ENCODE measurements around the gene MSANTD3.
A peak's percentile ranks its signal among the peaks of the same experiment; 100 is the strongest.
"Not testable (repeated sequence)": the region's sequence is repeated elsewhere in the genome, so short reads cannot be mapped to it uniquely, and the experiment has no call there.

The MSANTD3 gene, protein sequence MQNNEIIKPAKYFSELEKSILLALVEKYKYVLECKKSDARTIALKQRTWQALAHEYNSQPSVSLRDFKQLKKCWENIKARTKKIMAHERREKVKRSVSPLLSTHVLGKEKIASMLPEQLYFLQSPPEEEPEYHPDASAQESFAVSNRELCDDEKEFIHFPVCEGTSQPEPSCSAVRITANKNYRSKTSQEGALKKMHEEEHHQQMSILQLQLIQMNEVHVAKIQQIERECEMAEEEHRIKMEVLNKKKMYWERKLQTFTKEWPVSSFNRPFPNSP
- 7.4 to 8.5 (median 7.7) reads per million in 3 donors for total RNA-seq

DNA sequence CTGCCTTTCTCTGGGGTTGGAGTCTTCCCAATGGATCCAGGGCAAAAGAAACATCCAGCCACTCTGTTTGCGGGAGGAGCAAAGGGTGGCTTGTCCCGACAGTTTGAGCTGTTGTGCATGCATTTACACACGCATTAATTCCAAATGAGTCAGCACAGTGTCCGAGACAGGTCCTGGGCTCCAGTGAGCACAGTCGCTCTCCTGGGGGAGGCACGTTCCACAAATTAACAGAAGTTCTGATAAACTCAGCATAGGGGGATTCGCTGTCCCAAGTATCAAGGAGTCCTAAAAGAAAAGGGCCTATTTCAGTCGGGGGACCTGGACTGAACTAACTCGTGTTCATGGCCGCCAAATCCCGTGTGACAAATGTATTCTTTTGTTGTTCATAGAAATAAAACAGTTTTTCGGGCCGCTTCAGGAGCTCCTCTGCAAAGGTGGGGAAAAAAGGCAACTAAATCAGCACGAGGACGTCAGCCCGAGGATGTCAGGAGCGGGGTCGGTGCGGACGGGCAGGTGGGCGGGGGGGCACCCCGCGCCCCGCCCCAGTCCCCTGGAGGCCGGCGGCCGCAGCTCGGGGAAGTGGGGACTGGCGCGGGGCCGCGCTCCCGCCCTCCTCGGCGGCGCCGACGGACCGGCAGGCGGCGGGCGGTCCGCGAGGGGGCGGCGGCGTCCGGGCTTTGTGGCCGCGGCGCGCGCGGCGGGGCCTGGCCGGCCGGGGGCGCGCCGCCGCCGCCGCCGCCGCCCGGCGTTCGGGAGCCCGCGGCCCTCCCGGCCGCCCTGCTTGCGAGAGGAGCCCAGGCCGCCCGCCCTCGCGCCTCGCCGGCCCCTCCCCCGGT, at the start of gene MSANTD3:
Gene MSANTD3, plus strand, starts transcription at position 614 of the 836 bp plus-strand sequence. CDS start 14,796 bp downstream, outside the sequence.
- H3K4me3 ChIP-seq (ENCODE audit: insufficient read depth, low read depth, low read length, poor library complexity, severe bottlenecking) = peak within 1 kb of the TSS; percentile 80
- peaks cover 10% of the 10 kb centered on the region for H3K4me1 ChIP-seq (ENCODE audit: control insufficient read depth, insufficient read depth, low read length, poor library complexity, severe bottlenecking)
- H3K9me3 ChIP-seq (ENCODE audit: control insufficient read depth, low read length) = no peaks in the 10 kb centered on the region
- peak; percentile 24 to 49 (median 34) for DNase-seq
- no peaks in the 10 kb centered on the region for H3K27me3 ChIP-seq (replicated peaks; ENCODE audit: control insufficient read depth, insufficient read depth, low read length, poor library complexity, severe bottlenecking)
- no peaks in the 10 kb centered on the region for H3K36me3 ChIP-seq (ENCODE audit: control insufficient read depth, insufficient read depth, low read length)
- peak within 1 kb of the TSS; percentile 51 for H3K27ac ChIP-seq (ENCODE audit: insufficient read depth, low read length, poor library complexity, severe bottlenecking)

DNA sequence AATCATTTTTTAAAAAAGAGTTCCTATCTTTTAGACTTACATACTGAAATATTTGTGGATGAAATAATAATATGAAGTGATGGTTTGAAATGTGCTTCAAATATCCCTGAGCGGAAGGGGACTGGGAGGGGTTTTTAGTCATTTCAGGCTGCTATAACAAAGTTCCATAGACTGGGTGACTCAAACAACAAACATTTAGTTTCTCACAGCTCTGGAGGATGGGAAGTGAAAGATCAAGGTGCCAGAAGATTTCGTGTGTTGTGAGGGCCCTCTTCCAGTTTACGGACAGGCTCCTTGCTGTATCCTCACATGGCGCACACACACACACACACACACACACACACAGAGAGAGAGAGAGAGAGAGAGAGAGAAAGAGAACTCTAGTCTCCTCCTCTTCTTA, 47.1 kb upstream of the MSANTD3 start:
- Histone ChIP-seq H3K27me3 (replicated peaks; ENCODE audit: control insufficient read depth, insufficient read depth, low read length, poor library complexity, severe bottlenecking) (no peaks in the 10 kb centered on the region), H3K27ac (ENCODE audit: insufficient read depth, low read length, poor library complexity, severe bottlenecking) (no peak overlapping the region)

DNA sequence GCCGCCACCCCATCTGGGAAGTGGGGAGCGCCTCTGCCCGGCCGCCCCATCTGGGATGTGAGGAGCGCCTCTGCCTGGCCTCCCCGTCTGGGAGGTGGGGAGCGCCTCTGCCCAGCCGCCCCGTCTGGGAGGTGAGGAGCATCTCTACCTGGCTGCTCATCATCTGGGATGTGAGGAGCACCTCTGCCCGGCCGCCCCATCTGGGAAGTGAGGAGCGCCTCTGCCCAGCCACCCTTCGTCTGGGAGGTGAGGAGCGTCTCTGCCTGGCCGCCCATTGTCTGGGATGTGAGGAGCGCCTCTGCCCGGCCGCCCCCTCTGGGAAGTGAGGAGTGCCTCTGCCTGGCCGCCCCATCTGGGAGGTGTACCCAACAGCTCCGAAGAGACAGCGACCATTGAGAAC, 34.0 kb upstream of the MSANTD3 start:
- not testable (repeated sequence) for H3K27me3 ChIP-seq (replicated peaks; ENCODE audit: control insufficient read depth, insufficient read depth, low read length, poor library complexity, severe bottlenecking); H3K27ac ChIP-seq (ENCODE audit: insufficient read depth, low read length, poor library complexity, severe bottlenecking); H3K4me3 ChIP-seq (ENCODE audit: insufficient read depth, low read depth, low read length, poor library complexity, severe bottlenecking); H3K9me3 ChIP-seq (ENCODE audit: control insufficient read depth, low read length); H3K36me3 ChIP-seq (ENCODE audit: control insufficient read depth, insufficient read depth, low read length); DNase-seq; H3K4me1 ChIP-seq (ENCODE audit: control insufficient read depth, insufficient read depth, low read length, poor library complexity, severe bottlenecking)

More for the DNA sequence above, 47.1 kb upstream of the MSANTD3 start:
- no peaks in the 10 kb centered on the region for H3K9me3 ChIP-seq (ENCODE audit: control insufficient read depth, low read length)
- no peaks in the 10 kb centered on the region for H3K4me1 ChIP-seq (ENCODE audit: control insufficient read depth, insufficient read depth, low read length, poor library complexity, severe bottlenecking)
- no peak for DNase-seq
- H3K36me3 ChIP-seq (ENCODE audit: control insufficient read depth, insufficient read depth, low read length) = no peaks in the 10 kb centered on the region
- H3K4me3 ChIP-seq (ENCODE audit: insufficient read depth, low read depth, low read length, poor library complexity, severe bottlenecking) = no peak overlapping the region

DNA sequence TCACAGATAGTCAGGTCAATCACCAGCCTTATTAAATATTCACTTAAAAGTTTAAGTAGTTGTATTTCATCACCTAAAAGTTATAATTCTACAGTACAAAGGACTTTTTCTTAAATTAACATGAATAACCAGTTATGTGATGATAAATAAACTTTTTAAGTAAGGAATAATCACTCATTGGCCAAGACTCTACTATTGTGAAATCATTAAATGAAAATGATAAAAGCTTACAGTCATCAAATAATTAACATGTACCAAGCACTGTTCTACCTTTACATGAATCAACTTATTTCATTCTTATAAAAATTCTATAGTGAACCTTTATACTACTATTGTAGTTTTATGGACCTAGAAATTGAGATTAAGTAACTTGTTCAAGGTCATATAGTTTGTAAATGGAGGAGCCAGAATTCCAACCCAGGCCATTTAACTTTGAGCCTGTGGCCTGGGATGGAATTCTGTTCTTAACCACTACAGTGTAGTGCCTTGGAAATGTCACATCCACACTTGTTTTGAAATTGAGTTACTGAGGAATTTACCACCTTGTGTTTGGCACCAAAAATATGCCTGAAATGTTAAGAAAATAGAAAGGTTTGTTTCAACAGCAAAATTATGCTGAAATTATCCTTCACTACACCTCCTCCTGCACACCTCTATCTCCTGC, 32.8 kb upstream of the MSANTD3 start:
- no peaks in the 10 kb centered on the region for H3K4me1 ChIP-seq (ENCODE audit: control insufficient read depth, insufficient read depth, low read length, poor library complexity, severe bottlenecking)

DNA sequence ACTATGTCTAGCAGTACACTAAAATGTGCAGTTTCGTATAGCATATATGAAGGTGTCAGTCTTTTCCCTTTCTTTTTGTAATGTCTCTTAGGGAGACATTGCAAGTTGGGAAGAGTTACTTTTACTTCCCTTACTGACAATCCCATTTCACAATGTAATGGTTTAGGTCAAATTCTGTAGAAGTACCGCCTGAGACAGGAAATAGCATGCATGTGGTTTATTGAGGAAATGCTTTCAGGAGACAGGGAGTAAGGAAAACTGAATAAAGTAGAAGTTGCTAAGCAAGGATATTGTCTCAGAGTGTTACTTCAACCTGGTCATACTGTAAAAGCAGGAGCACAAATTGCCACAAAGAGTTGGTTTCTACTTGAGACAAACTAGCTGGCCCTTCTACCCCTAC, 32.1 kb upstream of the MSANTD3 start:
- H3K27ac ChIP-seq (ENCODE audit: insufficient read depth, low read length, poor library complexity, severe bottlenecking) = no peak overlapping the region
- H3K9me3 ChIP-seq (ENCODE audit: control insufficient read depth, low read length) = no peaks in the 10 kb centered on the region
- H3K4me3 ChIP-seq (ENCODE audit: insufficient read depth, low read depth, low read length, poor library complexity, severe bottlenecking) = no peak overlapping the region
- DNase-seq = no peak
- no peaks in the 10 kb centered on the region for H3K36me3 ChIP-seq (ENCODE audit: control insufficient read depth, insufficient read depth, low read length)
- no peaks in the 10 kb centered on the region for H3K27me3 ChIP-seq (replicated peaks; ENCODE audit: control insufficient read depth, insufficient read depth, low read length, poor library complexity, severe bottlenecking)
- H3K4me1 ChIP-seq (ENCODE audit: control insufficient read depth, insufficient read depth, low read length, poor library complexity, severe bottlenecking) = no peaks in the 10 kb centered on the region

More for the DNA sequence above, 32.8 kb upstream of the MSANTD3 start:
- Histone ChIP-seq H3K9me3 (ENCODE audit: control insufficient read depth, low read length) (no peaks in the 10 kb centered on the region), H3K36me3 (ENCODE audit: control insufficient read depth, insufficient read depth, low read length) (no peaks in the 10 kb centered on the region), H3K4me3 (ENCODE audit: insufficient read depth, low read depth, low read length, poor library complexity, severe bottlenecking) (no peak overlapping the region), H3K27ac (ENCODE audit: insufficient read depth, low read length, poor library complexity, severe bottlenecking) (no peak overlapping the region), H3K27me3 (replicated peaks; ENCODE audit: control insufficient read depth, insufficient read depth, low read length, poor library complexity, severe bottlenecking) (no peaks in the 10 kb centered on the region)
- no peak for DNase-seq

DNA sequence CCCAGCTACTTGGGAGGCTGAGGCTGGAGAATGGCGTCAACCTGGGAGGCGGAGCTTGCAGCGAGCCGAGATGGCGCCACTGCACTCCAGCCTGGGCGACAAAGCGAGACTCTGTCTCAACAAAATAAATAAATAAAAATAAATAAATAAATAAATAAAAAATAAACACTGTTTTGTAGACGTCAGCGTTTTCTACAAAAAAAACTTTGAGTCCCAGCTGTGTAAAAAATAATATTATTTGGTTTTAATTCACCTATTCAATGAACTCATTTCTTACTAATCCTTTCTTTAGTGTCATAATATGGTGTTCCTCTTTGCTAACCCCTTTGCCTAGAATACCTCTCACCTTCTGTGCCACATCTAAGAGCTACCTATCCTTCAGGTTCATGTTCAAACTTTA, 30.2 kb upstream of the MSANTD3 start:
- no peaks in the 10 kb centered on the region for H3K36me3 ChIP-seq (ENCODE audit: control insufficient read depth, insufficient read depth, low read length)
- H3K9me3 ChIP-seq (ENCODE audit: control insufficient read depth, low read length) = no peaks in the 10 kb centered on the region
- no peak for DNase-seq
- no peaks in the 10 kb centered on the region for H3K27me3 ChIP-seq (replicated peaks; ENCODE audit: control insufficient read depth, insufficient read depth, low read length, poor library complexity, severe bottlenecking)
- no peak overlapping the region for H3K27ac ChIP-seq (ENCODE audit: insufficient read depth, low read length, poor library complexity, severe bottlenecking)
- no peak overlapping the region for H3K4me3 ChIP-seq (ENCODE audit: insufficient read depth, low read depth, low read length, poor library complexity, severe bottlenecking)
- no peaks in the 10 kb centered on the region for H3K4me1 ChIP-seq (ENCODE audit: control insufficient read depth, insufficient read depth, low read length, poor library complexity, severe bottlenecking)

DNA sequence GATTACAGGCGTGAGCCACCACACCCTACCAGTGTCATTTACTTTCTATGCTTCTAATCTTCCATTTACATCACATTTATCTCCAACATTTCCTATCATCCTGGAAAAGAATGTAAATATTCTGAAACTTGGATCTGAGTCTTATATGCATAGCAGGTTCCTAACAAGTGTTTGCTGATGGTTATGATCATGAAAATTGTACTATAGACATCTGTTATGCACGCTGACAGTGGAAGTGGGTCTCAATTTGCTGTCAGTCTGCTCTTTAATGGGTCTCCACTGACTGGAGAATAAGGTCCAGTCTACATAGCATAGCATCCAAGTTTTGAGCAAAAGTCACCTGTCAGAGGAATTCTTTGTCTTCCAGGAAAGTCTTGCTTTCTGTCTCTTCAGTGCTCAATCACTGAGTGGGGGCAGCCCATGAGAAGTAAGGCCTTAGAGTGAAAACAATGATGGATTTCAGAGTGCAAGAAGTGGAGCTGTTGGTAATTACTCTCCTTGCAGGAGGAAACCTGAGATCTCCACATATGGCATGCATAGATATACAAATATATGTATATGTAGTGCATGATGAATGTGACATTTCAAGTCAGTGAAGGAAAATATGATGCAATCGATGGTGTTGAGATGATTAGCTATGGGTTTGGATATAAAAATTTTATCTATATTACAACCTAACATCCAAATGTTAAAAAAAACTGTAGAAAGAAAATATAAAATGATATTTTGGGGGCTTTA, 29.2 kb upstream of the MSANTD3 start:
- no peaks in the 10 kb centered on the region for H3K9me3 ChIP-seq (ENCODE audit: control insufficient read depth, low read length)
- DNase-seq = no peak

DNA sequence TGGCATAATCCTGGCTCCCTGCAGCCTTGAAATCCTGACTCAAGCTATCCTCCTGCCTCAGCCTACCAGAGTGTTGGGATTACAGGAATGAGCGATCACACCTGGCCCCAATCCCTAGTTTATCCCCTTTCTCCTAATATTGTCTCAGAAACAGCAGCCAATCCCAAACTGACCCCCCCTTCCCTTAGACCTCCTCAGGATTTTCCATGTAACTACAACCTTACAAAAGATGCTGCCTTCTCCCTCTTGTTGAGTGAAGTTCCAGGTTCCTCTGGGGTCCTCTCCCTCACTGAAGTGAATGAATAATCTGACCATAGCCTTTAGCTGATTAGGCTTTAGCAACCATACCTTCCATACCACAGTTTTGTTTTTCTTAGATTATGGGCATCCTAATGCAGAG, 25.9 kb upstream of the MSANTD3 start:
- H3K9me3 ChIP-seq (ENCODE audit: control insufficient read depth, low read length) = no peaks in the 10 kb centered on the region
- H3K27ac ChIP-seq (ENCODE audit: insufficient read depth, low read length, poor library complexity, severe bottlenecking) = no peak overlapping the region
- DNase-seq = no peak
- no peaks in the 10 kb centered on the region for H3K36me3 ChIP-seq (ENCODE audit: control insufficient read depth, insufficient read depth, low read length)
- no peak overlapping the region for H3K4me3 ChIP-seq (ENCODE audit: insufficient read depth, low read depth, low read length, poor library complexity, severe bottlenecking)
- no peaks in the 10 kb centered on the region for H3K27me3 ChIP-seq (replicated peaks; ENCODE audit: control insufficient read depth, insufficient read depth, low read length, poor library complexity, severe bottlenecking)
- H3K4me1 ChIP-seq (ENCODE audit: control insufficient read depth, insufficient read depth, low read length, poor library complexity, severe bottlenecking) = no peaks in the 10 kb centered on the region

More for the DNA sequence above, 29.2 kb upstream of the MSANTD3 start:
- no peak overlapping the region for H3K27ac ChIP-seq (ENCODE audit: insufficient read depth, low read length, poor library complexity, severe bottlenecking)
- H3K4me1 ChIP-seq (ENCODE audit: control insufficient read depth, insufficient read depth, low read length, poor library complexity, severe bottlenecking) = no peaks in the 10 kb centered on the region
- no peaks in the 10 kb centered on the region for H3K36me3 ChIP-seq (ENCODE audit: control insufficient read depth, insufficient read depth, low read length)
- no peak overlapping the region for H3K4me3 ChIP-seq (ENCODE audit: insufficient read depth, low read depth, low read length, poor library complexity, severe bottlenecking)
- no peaks in the 10 kb centered on the region for H3K27me3 ChIP-seq (replicated peaks; ENCODE audit: control insufficient read depth, insufficient read depth, low read length, poor library complexity, severe bottlenecking)

DNA sequence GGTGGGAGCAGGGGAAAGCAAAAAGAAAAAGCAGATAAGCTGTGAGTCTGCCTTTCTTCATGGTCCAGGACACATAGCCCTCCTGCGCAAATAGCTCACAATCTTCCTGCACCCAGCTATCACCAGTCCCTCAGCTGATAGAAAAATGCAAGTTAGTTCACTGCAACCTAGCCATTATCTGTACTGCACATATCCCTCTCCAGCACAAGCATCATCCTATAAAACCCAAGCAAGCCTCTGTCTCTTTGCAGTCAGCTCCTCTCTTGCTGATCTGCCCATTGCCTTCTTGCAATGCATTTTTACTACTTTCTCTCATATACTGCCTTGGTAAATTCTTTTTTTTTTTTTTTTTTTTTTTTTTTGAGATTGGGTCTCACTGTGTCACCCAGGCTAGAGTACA, 20.0 kb upstream of the MSANTD3 start:
- no peak for DNase-seq
- peaks cover 6% of the 10 kb centered on the region for H3K4me1 ChIP-seq (ENCODE audit: control insufficient read depth, insufficient read depth, low read length, poor library complexity, severe bottlenecking)
- H3K27me3 ChIP-seq (replicated peaks; ENCODE audit: control insufficient read depth, insufficient read depth, low read length, poor library complexity, severe bottlenecking) = no peaks in the 10 kb centered on the region
- H3K4me3 ChIP-seq (ENCODE audit: insufficient read depth, low read depth, low read length, poor library complexity, severe bottlenecking) = no peak overlapping the region
- H3K36me3 ChIP-seq (ENCODE audit: control insufficient read depth, insufficient read depth, low read length) = no peaks in the 10 kb centered on the region
- no peaks in the 10 kb centered on the region for H3K9me3 ChIP-seq (ENCODE audit: control insufficient read depth, low read length)
- H3K27ac ChIP-seq (ENCODE audit: insufficient read depth, low read length, poor library complexity, severe bottlenecking) = no peak overlapping the region
